GM12878 (cell line): ENCODE results near the gene CRTC2. TPM values are rescaled to one million over a fixed set of nuclear protein-coding genes. Genes with fewer than 3 reads are reported as not detected.

Source experiments
- ATAC-seq: fragments of 200-7000 bp; cut with Tn5 transposase; 3 replicates; pipeline ENCODE4 v1.9.1; 2020; ENCODE audit warnings: mild to moderate bottlenecking, moderate library complexity
- BruUV-seq: library from RNA; stranded (reverse); fragments of 400-500 nt; replicated peaks from 2 replicates; lab custom pipeline; 2021; lab: Mats Ljungman, UMichigan
- CTCF ChIA-PET: fragments of 300-600 bp; sonication (Branson Sonifier 250); formaldehyde crosslinking; extraction: SDS; loops from one replicate; lab custom pipeline; 2021; ENCODE audit warnings: inconsistent platforms; lab: Yijun Ruan, JAX
- POLR2A ChIA-PET: fragments of 350-600 bp; formaldehyde crosslinking; extraction: SDS; loops from one replicate; lab custom pipeline; 2021; ENCODE audit warnings: inconsistent platforms; lab: Charles Lee
- RAD21 ChIA-PET: fragments of 300-600 bp; sonication (Branson Sonifier 250); formaldehyde crosslinking; loops from one replicate; lab custom pipeline; 2023; ENCODE audit warnings: antibody characterized with exemption; ENCODE audit not compliant: unreplicated experiment; lab: Charles Lee
- SMC1A ChIA-PET: fragments of 300-600 bp; sonication (Branson Sonifier 250); formaldehyde crosslinking; loops from one replicate; lab custom pipeline; 2023; ENCODE audit not compliant: unreplicated experiment, uncharacterized antibody; lab: Charles Lee
- DNase-seq: peaks from one replicate; pipeline ENCODE4 v3.0.0-alpha.2; 2011; ENCODE audit warnings: low read depth, low spot score
- FAIRE-seq: peaks from 3 replicates; lab custom pipeline; 2011; peaks lifted over from hg19 to GRCh38; lab: Jason Lieb, UNC
- H2AFZ ChIP-seq: 2 replicates; pipeline ENCODE4 v1.6.0; 2011; ENCODE audit warnings: low read depth, low read length, control low read depth; ENCODE audit not compliant: control insufficient read depth
- H3K27ac ChIP-seq: 2 replicates; pipeline ENCODE4 v1.5.1; 2011; ENCODE audit warnings: control low read depth; ENCODE audit not compliant: control insufficient read depth, insufficient read depth
- H3K27me3 ChIP-seq, 2 experiments: replicated peaks in 1 of 2; 2 replicates each; pipeline versions ENCODE4 v1.6.0 to v1.6.1; 2011; ENCODE audit warnings: low read length in 1 of 2; ENCODE audit not compliant: control insufficient read depth in 2 of 2, insufficient read depth in 2 of 2
- H3K36me3 ChIP-seq, 2 experiments: 2 replicates each; pipeline ENCODE4 v1.5.1; 2011; ENCODE audit warnings: low read length in 1 of 2; ENCODE audit not compliant: control insufficient read depth in 2 of 2, insufficient read depth in 2 of 2
- H3K4me1 ChIP-seq: 2 replicates; pipeline ENCODE4 v1.6.1; 2011; ENCODE audit warnings: mild to moderate bottlenecking, low read length, moderate library complexity, mixed read lengths; ENCODE audit not compliant: control insufficient read depth, insufficient read depth
- H3K4me2 ChIP-seq: 2 replicates; pipeline ENCODE4 v1.6.0; 2011; ENCODE audit warnings: control low read depth; ENCODE audit not compliant: control insufficient read depth, insufficient read depth
- H3K4me3 ChIP-seq: fragments of 200-600 bp; sonication (generic); 2 replicates; pipeline ENCODE4 v1.5.1; 2016
- H3K79me2 ChIP-seq: 2 replicates; pipeline ENCODE4 v1.6.0; 2011; ENCODE audit warnings: low read length; ENCODE audit not compliant: control insufficient read depth, insufficient read depth
- H3K9ac ChIP-seq: 2 replicates; pipeline ENCODE4 v1.8.0; 2011; ENCODE audit warnings: low read length, control low read depth, mixed read lengths; ENCODE audit not compliant: control insufficient read depth, insufficient read depth
- H3K9me3 ChIP-seq: replicated peaks from 3 replicates; pipeline ENCODE4 v1.5.1; 2011; ENCODE audit warnings: mild to moderate bottlenecking, low read length; ENCODE audit not compliant: control insufficient read depth, insufficient read depth
- H4K20me1 ChIP-seq: 2 replicates; pipeline ENCODE4 v1.6.0; 2011; ENCODE audit not compliant: control insufficient read depth, insufficient read depth
- MTA3 ChIP-seq: IDR thresholded peaks from 2 replicates; pipeline ENCODE4 v1.6.1; 2012; ENCODE audit warnings: low read length, inconsistent platforms, borderline replicate concordance
- NFIC ChIP-seq: IDR thresholded peaks from 2 replicates; pipeline ENCODE4 v1.6.1; 2012; ENCODE audit warnings: low read depth, mild to moderate bottlenecking, inconsistent platforms, low read length, moderate library complexity
- ZNF24 ChIP-seq: fragments of 450-650 bp; IDR thresholded peaks from 2 replicates; pipeline ENCODE4 v1.6.1; 2017; ENCODE audit warnings: antibody characterized with exemption, mild to moderate bottlenecking
- WGBS: methylation state at CpG from one replicate; pipeline ENCODE4 v1.1.6; 2016; ENCODE audit warnings: low lambda C conversion rate; ENCODE audit not compliant: insufficient replicate concordance, insufficient coverage; ENCODE audit errors: missing lambda C conversion rate; 5-methylcytosine and 5-hydroxymethylcytosine counted together
- in situ Hi-C: fragments of 300-500 bp; cut with MboI; formaldehyde crosslinking; loops from 9 replicates; pipeline ENCODE4 v1.14.3; 2018; ENCODE audit warnings: mixed read lengths
- intact Hi-C: fragments of 100-400 bp; cut with micrococcal nuclease; formaldehyde crosslinking; loops from one replicate; pipeline ENCODE4 v1.14.2; 2022; ENCODE audit not compliant: unreplicated experiment
- polyA plus RNA-seq, 11 experiments: library from polyadenylated mRNA; depleted of rRNA in 4 of 11; unstranded in 6 of 11; stranded (reverse) in 5 of 11; fragments of >200 nt; fragmentation: Nextera tagmentation in 4 of 11; fragmentation: Illumina TruSeq in 1 of 11; extraction: Ambion mirVana in 4 of 11; extraction: Trizol in 1 of 11; gene quantifications; 1 replicate in 1 of 11; 2 replicates in 10 of 11; pipeline versions ENCODE4 v1.2.1 to v1.2.3, GENCODE V29; 2011 to 2016; ENCODE audit warnings: inconsistent platforms in 2 of 11, missing spikeins in 2 of 11, low read depth in 1 of 11
- total RNA-seq, 4 experiments: library from RNA; depleted of rRNA in 3 of 4; stranded (reverse); fragments of >200 nt in 3 of 4; fragmentation: Illumina TruSeq in 1 of 4; extraction: Trizol in 1 of 4; gene quantifications; 2 replicates each; pipeline versions ENCODE4 v1.2.1 to v1.2.3, GENCODE V29; 2013 to 2021
- TF ChIP-seq, protein P1 (sequence below): IDR thresholded peaks from 2 replicates; pipeline ENCODE4 v1.6.1; 2012; ENCODE audit warnings: improper control_type of control experiment, low read depth, low read length; ENCODE audit not compliant: insufficient replicate concordance

Gene CRTC2
- total and polyA plus RNA-seq, 10 of the 15 experiments (the other 5 are each of a cell fraction or from before 2014, with no cell fraction given): 5.1 to 57.9 (median 32.7) TPM

DNA sequence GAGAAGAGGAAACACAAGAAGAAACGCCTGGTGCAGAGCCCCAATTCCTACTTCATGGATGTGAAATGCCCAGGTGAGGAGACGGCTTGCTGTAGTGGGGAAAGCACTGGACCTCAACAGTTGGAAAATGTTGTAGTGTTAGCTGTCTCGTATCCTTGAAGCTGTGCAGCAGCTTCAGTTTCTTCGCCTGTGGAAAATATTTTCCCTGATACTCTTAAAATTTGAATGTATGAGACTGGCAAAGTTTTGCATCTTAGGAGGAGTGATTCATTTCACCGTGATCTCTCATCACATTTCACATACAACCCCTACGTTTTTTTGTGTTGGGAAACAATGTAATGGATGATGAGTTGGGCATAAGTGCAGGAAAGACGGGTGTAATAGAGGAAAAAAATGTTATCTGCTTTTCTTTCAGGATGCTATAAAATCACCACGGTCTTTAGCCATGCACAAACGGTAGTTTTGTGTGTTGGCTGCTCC is 32.8 kb upstream of the CRTC2 start:
- no TSS peak for BruUV-seq
- peaks cover 9% of the 10 kb centered on the region for H3K4me1 ChIP-seq
- no peaks in the 10 kb centered on the region for H4K20me1 ChIP-seq

More for the DNA sequence above, 32.8 kb upstream of the CRTC2 start:
- peaks cover 0 to 16% of the 10 kb centered on the region in 2 experiments; a peak in 3 of 4 replicates for H3K36me3 ChIP-seq
- 1% methylated on average over 9 of the region's 9 CpGs for WGBS
- ATAC-seq (no peak), FAIRE-seq (no peak), DNase-seq (no peak)
- H2AFZ ChIP-seq: no peak overlapping the region
- H3K9me3 ChIP-seq: no peaks in the 10 kb centered on the region
- peak overlapping the region; percentile 89 for H3K4me2 ChIP-seq
- in situ Hi-C loops: loop anchor here (5.0 to 10.0 kb wide), 2 partner anchors 281 to 486 kb away; partner anchors contain the start of gene HAX1
- no peaks in the 10 kb centered on the region for H3K27me3 ChIP-seq
- H3K4me3 ChIP-seq: peak overlapping the region; percentile 86
- SMC1A ChIA-PET: interaction anchor here (0.5 to 1.9 kb wide), 10 partner anchors 17 to 236 kb away, joined by 3 to 5 read pairs (median 4); no protein-coding TSS in a partner anchor
- peak overlapping the region; percentile 96 for H3K27ac ChIP-seq
- POLR2A ChIA-PET: interaction anchor here (0.9 to 3.8 kb wide), 14 partner anchors 9 to 261 kb away, joined by 3 to 26 read pairs (median 4); partner anchors contain the start of genes DENND4B, JTB and SLC39A1
- RAD21 ChIA-PET: interaction anchor here (0.9 to 2.3 kb wide), 4 partner anchors 13 to 194 kb away, joined by 3 to 10 read pairs (median 4); partner anchors contain the start of gene CREB3L4
- CTCF ChIA-PET: interaction anchor here (1.4 to 1.8 kb wide), 3 partner anchors 13 to 481 kb away, joined by 3 to 13 read pairs (median 4); partner anchors contain the start of gene JTB
- H3K79me2 ChIP-seq: peaks cover 25% of the 10 kb centered on the region
- peak overlapping the region; percentile 98 for H3K9ac ChIP-seq
- intact Hi-C loops: loop anchor here (2.0 to 5.0 kb wide), 2 partner anchors 191 to 282 kb away; partner anchors contain the start of gene HAX1
- TF ChIP-seq MTA3 (0 out of 2 replicates have a peak, but pooled peaks have one; percentile 69), NFIC (0 out of 2 replicates have a peak, but pooled peaks have one; percentile 14), ZNF24 (no peak)
- TF ChIP-seq, protein P1, sequence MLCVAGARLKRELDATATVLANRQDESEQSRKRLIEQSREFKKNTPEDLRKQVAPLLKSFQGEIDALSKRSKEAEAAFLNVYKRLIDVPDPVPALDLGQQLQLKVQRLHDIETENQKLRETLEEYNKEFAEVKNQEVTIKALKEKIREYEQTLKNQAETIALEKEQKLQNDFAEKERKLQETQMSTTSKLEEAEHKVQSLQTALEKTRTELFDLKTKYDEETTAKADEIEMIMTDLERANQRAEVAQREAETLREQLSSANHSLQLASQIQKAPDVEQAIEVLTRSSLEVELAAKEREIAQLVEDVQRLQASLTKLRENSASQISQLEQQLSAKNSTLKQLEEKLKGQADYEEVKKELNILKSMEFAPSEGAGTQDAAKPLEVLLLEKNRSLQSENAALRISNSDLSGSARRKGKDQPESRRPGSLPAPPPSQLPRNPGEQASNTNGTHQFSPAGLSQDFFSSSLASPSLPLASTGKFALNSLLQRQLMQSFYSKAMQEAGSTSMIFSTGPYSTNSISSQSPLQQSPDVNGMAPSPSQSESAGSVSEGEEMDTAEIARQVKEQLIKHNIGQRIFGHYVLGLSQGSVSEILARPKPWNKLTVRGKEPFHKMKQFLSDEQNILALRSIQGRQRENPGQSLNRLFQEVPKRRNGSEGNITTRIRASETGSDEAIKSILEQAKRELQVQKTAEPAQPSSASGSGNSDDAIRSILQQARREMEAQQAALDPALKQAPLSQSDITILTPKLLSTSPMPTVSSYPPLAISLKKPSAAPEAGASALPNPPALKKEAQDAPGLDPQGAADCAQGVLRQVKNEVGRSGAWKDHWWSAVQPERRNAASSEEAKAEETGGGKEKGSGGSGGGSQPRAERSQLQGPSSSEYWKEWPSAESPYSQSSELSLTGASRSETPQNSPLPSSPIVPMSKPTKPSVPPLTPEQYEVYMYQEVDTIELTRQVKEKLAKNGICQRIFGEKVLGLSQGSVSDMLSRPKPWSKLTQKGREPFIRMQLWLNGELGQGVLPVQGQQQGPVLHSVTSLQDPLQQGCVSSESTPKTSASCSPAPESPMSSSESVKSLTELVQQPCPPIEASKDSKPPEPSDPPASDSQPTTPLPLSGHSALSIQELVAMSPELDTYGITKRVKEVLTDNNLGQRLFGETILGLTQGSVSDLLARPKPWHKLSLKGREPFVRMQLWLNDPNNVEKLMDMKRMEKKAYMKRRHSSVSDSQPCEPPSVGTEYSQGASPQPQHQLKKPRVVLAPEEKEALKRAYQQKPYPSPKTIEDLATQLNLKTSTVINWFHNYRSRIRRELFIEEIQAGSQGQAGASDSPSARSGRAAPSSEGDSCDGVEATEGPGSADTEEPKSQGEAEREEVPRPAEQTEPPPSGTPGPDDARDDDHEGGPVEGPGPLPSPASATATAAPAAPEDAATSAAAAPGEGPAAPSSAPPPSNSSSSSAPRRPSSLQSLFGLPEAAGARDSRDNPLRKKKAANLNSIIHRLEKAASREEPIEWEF: no peak
- TF ChIP-seq, all 136 proteins: peak for 2
